Islet of Langerhans (tissue), 1 donor: ENCODE measurements around the gene PKHD1.
"Not testable (repeated sequence)": the region's sequence is repeated elsewhere in the genome, so short reads cannot be mapped to it uniquely, and the experiment has no call there.

Experiments
- FAIRE-seq: peaks from one replicate; lab custom pipeline; 2011; peaks lifted over from hg19 to GRCh38; lab: Jason Lieb, UNC

The PKHD1 gene

GRCh38 chr6:51927450-51927849 lies 160.0 kb downstream of the PKHD1 start:
- FAIRE-seq = no peak

- FAIRE-seq = no peak
These were observed 161.3 kb downstream of the PKHD1 start for GRCh38 chr6:51926125-51926524.

GRCh38 chr6:51922479-51922878 lies 164.9 kb downstream of the PKHD1 start:
- not testable (repeated sequence) for FAIRE-seq

- not testable (repeated sequence) for FAIRE-seq
These were observed 169.1 kb downstream of the PKHD1 start for GRCh38 chr6:51918347-51918746.

GRCh38 chr6:51915098-51915497 lies 172.3 kb downstream of the PKHD1 start:
- no peak for FAIRE-seq

GRCh38 chr6:51913265-51913664 lies 174.1 kb downstream of the PKHD1 start:
- no peak for FAIRE-seq

DNA sequence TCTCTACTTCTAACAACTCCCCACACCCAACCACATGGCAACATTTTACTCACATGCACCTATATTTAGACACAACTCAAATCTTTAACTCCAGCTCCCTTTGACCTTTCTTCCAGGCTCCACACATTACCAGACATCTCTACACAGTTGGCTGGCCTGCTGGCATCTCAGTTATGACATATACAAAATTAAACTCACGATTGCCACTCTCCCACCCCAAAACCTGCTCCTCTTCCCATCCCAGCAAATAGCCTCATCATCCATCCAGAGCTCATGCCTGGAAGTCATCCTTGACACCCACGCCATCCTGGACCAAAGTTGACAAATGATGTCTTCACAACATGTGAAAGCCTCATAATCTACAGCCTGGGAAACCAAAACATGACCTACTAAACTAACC lies 176.6 kb downstream of the PKHD1 start:
- FAIRE-seq = no peak

DNA sequence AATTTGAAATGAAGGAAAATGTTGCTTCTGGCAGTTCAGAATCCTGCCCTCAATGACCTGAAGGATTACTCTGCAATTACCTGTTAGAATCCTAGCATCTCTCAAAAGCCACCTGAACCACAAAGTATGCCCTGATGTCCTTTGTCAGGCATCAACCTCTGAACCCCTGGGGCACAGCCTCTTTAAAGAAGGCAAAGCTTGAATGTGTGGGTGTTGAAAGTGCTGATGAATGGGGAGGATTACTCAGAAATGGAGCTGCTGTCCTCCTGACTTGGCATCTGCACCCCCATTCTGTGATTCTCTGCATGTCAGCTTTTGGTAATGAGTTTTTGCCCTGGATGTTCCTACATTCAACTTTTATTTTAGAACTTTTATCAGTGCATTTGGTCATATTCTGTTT lies 179.2 kb downstream of the PKHD1 start:
- no peak for FAIRE-seq

- FAIRE-seq = no peak
These were observed 185.3 kb downstream of the PKHD1 start for GRCh38 chr6:51901766-51902764.

GRCh38 chr6:51893366-51893765 lies 194.0 kb downstream of the PKHD1 start:
- no peak for FAIRE-seq

DNA sequence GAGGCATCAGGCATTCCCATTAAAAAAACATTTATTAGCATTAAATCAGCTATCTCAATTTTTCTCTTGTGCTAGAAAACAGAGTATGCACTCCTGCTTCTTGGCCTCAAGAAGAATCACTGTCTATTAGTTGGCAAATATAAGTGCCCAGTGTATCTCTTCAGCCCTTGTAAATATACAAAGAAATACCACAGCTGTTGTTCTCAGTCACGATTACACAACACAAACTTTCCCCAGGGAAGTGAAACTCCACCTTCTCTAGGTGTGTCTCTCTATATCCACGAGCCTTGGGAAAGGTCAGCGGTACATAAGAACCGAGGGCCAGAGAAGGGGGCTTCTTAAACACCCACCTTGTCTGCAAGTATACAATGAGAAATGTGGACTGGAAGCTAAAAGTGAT lies 194.7 kb downstream of the PKHD1 start:
- no peak for FAIRE-seq

DNA sequence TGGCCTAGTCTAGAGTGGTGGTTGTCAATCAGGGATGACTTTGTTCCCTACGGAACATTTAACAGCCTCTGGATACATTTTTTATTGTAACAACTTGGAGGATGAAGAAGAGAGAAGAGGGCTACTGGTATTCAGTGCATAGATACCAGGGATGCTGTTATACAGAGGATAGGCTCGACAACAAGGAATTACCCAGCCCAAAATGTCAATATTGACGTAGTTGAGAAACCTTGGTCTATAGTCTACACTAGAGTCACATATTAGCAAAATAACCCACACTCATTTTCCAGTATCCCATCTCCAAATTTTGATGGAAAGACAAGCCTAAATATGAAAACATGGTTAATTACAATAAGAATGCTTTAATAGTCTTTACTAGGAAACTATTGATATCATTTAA lies 195.1 kb downstream of the PKHD1 start:
- FAIRE-seq = no peak

DNA sequence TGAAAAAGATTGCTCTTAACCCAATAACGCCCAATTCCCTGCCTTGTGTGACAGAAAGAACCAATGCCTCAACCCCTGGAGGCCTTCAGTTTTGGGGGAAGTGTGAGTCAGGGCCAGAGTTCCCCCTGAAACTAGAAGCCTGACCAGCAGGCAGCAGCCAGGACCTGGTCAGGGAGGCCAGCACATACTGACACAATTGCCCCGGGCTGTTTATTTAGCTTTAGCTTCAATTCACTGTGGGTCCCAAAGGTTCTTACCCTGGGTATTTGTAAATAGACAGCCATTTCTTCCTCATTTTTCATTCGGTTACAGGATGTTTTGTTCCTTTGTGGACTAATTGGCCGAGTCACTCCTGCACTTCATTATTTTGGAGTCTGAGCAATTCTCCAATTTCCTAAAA lies 195.6 kb downstream of the PKHD1 start:
- no peak for FAIRE-seq

GRCh38 chr6:51887859-51888258 lies 199.6 kb downstream of the PKHD1 start:
- FAIRE-seq = no peak

GRCh38 chr6:51885957-51886356 lies 201.5 kb downstream of the PKHD1 start:
- FAIRE-seq = no peak

DNA sequence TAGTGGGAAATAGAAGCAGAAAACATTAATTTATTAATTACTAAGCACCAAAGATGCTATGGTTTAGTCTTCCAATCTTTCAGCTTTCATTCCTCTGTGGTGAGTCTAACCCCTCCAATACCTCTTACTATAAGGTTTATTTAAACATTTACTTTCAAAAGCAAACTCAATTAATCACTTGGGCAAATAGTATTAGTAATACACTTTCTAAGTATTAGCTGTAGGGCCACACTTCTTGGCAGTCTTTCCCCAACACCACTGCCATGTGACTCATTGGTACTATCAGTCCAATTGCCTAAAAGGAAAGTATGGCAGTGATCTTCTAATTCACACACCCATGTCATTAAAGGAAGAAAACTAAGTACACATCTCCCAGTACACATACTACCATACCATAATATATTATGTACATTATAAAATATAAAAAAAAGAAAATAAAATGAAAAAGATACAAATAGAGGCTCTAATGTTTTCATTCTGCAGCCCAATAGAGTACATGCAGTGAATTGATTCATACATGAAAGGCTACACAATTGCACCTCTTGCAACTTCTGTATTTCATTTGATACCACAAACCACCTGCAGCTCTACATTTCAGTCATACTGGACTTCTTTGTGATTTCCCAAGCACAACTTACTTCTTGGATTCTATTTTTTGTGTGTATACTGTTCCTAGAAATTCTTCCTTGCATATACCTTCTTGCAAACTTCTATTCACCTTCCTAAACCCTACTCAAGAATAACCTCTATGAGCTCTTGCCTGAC lies 218.6 kb downstream of the PKHD1 start:
- no peak for FAIRE-seq

- no peak for FAIRE-seq
These were observed 220.5 kb downstream of the PKHD1 start for GRCh38 chr6:51866867-51867266.

GRCh38 chr6:51865996-51866395 lies 221.4 kb downstream of the PKHD1 start:
- FAIRE-seq = no peak

GRCh38 chr6:51865176-51865575 lies 222.2 kb downstream of the PKHD1 start:
- no peak for FAIRE-seq

GRCh38 chr6:51857134-51857533 lies 230.3 kb downstream of the PKHD1 start:
- FAIRE-seq = no peak

- no peak for FAIRE-seq
These were observed 230.9 kb downstream of the PKHD1 start for GRCh38 chr6:51856508-51856907.

GRCh38 chr6:51855310-51856082 lies 231.9 kb downstream of the PKHD1 start:
- FAIRE-seq = peak; percentile 41

DNA sequence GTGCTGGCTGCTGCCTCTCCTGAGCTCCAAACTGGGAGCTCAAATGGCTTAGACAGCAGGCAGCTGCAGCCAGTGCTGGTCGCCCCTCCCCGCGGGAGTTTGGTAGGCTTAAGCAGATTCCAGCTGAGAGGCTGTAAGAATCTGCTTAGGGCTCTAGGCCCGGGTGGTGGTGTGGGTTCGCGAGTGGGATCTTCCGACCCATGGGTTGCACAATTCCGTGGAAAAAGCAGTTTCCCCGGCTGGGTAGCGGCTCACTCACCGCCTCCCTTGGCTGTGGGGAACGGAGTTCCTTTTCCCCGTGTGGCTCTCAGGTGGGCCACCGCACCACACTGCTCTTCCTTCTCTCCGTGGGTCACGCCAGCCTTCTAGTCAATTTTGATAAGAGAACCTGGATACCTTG lies 232.5 kb downstream of the PKHD1 start:
- FAIRE-seq = no peak
